ENCODE results near the gene NAALADL1.
"Not testable (repeated sequence)": the region's sequence is repeated elsewhere in the genome, so short reads cannot be mapped to it uniquely, and the experiment has no call there.

The NAALADL1 gene

DNA sequence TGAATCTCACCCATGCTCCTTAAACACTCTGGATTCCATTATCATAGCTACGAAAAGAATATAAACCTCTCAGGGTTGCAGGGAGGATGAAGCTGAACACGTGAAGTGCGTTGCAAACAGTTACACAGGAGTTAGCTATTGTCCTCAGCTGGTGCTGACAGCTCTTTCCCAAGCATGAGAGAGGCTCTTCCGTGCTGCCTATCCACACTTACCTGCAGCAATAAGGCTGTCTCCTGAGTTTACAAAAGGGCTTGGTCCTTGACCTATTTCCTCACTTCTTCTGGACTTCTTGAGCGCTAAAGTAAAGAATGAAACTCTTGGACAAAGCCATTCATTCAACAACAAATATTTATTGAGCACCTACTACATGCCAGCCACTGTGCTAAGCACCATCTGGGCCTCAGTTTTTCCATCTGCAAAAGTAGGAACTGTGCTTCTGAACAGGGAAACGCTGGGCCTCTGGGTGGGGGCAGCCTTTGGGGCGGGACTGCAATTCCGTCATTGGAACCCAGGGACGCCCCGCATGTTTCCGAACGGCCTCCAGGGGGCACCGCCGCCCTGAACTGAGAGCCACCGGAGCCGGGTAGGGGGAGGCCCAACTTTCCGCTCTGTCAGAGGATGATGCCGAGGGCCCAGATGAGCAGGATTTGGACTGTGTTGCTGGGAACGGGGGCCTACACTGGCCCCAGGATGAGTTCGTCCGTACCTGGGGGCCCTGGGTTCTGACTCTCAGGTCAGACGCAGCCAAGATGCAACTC is 45.0 kb downstream of the NAALADL1 start:
- peak; percentile 88 for DNase-seq (ENCODE audit: low read depth)

- DNase-seq (ENCODE audit: low read depth): no peak
Measured at GRCh38 chr11:65008873-65009272, 49.5 kb downstream of the NAALADL1 start.

DNA sequence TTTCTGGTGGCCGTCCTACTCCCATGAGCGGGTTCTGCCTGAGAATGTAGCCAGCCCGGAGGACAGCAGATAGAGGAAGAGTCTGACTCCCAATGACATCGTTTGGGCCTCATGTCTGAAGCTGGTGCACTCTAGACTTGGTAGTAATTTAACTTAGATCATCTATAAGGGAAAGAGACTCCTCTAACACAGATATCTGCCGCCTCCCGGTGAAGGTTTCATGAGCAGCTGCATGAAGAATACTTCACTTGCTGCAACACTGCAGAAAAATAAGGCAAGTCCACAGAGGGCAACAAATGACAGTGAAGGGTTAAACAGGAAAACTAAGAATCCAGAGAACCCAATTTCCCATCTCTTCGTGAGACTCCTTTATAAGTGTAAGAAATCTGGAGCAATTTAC is 50.3 kb downstream of the NAALADL1 start:
- no peak for DNase-seq (ENCODE audit: low read depth)

DNA sequence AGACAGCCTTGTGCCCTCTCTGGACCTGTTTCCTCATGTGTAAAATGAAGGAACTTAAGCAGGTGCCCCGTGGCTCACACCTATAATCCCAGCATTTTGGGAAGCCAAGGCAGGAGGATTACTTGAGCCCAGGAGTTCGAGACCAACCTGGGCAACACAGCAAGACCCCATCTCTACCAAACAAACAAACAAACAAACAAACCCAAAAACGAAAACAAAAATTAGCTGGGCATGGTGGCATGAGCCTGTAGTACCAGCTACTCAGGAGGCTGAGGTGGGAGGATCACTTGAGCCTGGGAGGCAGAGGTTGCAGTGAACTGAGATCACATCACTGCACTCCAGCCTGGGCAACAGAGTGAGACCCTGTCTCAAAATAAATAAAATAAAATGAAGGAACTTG is 54.4 kb downstream of the NAALADL1 start:
- not testable (repeated sequence) for DNase-seq (ENCODE audit: low read depth)

- no peak for DNase-seq (ENCODE audit: low read depth)
Measured at GRCh38 chr11:65003282-65003681, 55.1 kb downstream of the NAALADL1 start.

DNA sequence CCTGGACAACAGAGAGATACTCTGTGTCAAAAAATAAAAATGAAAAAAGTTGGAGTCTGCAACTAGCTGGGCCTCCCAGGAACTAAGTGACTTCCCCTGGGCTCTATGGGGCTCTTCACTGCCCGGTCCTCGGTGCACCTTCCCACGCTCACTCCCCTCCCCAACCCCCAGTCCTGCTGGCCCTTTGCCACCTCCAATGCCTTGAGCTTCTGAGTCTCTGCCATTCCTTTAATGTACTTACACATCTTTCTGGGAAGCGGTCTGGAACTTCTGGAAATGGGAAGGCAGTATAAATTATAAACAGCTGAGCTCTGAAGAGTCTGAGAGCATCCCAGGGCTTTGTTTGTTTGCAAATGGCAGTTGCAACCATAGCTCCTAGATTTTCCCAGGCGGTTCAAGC is 55.6 kb downstream of the NAALADL1 start:
- no peak for DNase-seq (ENCODE audit: low read depth)

- DNase-seq (ENCODE audit: low read depth): no peak
Measured at GRCh38 chr11:64999478-64999877, 58.9 kb downstream of the NAALADL1 start.

DNA sequence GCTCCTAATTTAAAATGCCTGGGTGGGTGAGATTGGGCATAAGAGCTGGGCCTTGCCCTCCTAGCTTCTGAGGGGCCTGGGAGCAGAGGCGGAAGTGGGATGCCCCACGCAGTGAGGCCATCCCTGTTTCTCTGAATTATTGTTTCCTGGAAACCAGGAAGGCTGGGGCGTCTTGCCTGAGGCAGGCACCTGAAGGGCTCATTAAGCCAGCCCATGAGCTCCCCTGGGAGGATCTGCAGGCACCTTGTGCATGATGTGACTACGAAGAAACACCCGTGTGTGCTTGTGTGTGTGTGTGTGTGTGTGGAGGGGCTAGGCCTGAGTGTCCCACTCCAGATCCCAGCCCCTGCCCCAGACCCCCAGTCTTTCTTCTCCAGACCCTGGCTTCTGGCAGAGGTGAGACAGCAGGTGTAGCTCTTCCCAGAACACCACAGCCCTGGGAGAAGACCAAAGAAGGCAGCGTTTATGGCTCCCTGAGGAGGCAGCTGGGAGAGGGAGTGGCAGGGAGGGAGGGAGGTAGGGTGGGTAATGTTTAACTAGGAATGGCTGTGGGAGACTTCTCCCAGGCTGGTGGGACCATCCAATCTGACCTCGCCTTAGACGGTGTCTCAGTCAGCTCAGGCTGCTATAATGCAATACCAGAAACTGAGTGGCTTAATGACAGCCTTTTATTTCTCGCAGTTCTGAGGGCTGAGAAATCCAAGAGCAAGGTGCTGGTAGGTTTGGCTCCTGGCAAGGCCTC is 59.5 kb downstream of the NAALADL1 start:
- DNase-seq (ENCODE audit: low read depth): no peak

DNA sequence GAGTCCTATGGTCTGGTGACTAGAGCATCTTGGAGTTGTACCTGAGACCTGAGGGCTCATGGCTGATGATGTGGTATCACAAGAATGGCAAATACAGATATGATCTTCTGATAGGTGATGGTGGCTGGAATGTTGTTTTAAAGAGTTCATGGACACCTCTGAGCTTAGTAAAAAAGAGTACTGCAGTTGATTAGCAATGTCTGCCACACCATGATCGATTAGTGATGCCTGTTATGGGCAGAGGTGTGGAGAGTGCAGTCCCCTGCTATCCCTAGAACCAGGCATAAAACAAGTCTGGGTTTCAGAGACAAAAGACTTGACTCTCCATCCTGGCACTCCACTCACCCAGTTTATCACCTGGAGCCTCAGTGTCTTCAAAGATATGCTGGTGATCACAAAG is 60.2 kb downstream of the NAALADL1 start:
- no peak for DNase-seq (ENCODE audit: low read depth)

DNA sequence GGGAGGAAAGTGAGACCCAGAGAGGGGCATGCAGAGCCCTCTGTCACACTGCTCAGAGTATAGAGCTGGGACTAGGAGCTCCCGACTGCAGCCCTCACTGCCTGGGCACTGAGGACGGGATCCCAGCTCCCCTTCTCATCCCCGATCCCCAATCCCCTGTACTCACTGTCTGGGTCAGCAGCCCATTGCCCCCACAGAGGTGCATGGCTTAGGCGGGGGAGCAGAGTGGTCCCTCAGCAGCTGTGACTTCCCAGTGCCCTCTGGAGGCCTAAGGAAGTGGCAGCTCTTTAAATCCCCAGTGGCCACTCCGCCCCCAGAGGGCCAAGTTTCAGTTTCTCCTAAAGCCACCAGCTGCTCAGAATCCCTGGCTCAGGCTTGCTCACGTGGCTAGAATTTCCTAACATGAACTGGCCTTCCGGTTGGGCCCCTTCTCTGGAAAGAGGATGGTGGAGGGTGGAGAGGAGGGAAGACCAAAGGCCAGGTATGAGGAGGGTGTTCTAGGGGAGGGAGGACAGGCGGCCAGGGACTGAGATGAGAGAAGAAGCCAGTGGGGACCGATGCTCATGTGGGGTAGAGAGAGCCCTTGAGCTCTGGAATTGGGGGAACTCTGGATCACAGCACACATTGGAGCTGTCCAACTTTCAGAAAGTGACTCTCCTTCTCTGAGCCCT is 61.5 kb downstream of the NAALADL1 start, which contains the start of gene BATF2:
Gene BATF2 (minus strand): TSS at position 262 of the 671 bp plus-strand sequence. CDS start 57 bp downstream, at position 205.
- DNase-seq (ENCODE audit: low read depth): no peak

DNA sequence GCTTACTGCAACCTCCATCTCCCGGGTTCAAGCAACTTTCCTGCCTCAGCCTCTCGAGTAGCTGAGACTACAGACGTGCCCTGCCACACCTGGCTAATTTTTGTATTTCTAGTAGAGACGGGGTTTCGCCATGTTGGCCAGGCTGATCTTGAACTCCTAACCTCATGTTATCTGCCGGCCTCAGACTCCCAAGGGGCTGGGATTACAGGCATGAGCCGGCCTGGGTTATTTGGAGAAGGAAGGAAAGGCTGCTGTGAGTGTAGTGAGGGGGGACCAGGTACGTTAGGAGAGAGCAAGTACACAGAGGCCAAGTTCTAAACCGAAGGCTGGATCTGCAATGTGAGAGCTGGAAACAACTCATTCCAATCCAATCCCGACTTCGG is 62.0 kb downstream of the NAALADL1 start:
- no peak for DNase-seq (ENCODE audit: low read depth)
